NK-92 (cell line): ENCODE measurements around the gene APOE.
"Not testable (repeated sequence)": the region's sequence is repeated elsewhere in the genome, so short reads cannot be mapped to it uniquely, and the experiment has no call there.

Source experiments
- DNase-seq: peaks from one replicate; lab custom pipeline; 2025; ENCODE audit not compliant: unreplicated experiment; lab: John Stamatoyannopoulos, UW

Gene APOE

DNA sequence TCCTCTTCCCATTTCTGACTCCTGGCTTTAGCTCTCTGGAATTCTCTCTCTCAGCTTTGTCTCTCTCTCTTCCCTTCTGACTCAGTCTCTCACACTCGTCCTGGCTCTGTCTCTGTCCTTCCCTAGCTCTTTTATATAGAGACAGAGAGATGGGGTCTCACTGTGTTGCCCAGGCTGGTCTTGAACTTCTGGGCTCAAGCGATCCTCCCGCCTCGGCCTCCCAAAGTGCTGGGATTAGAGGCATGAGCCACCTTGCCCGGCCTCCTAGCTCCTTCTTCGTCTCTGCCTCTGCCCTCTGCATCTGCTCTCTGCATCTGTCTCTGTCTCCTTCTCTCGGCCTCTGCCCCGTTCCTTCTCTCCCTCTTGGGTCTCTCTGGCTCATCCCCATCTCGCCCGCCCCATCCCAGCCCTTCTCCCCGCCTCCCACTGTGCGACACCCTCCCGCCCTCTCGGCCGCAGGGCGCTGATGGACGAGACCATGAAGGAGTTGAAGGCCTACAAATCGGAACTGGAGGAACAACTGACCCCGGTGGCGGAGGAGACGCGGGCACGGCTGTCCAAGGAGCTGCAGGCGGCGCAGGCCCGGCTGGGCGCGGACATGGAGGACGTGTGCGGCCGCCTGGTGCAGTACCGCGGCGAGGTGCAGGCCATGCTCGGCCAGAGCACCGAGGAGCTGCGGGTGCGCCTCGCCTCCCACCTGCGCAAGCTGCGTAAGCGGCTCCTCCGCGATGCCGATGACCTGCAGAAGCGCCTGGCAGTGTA is 2.7 kb downstream of the APOE start:
- DNase-seq, result no peak

DNA sequence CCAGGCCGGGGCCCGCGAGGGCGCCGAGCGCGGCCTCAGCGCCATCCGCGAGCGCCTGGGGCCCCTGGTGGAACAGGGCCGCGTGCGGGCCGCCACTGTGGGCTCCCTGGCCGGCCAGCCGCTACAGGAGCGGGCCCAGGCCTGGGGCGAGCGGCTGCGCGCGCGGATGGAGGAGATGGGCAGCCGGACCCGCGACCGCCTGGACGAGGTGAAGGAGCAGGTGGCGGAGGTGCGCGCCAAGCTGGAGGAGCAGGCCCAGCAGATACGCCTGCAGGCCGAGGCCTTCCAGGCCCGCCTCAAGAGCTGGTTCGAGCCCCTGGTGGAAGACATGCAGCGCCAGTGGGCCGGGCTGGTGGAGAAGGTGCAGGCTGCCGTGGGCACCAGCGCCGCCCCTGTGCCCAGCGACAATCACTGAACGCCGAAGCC is 3.3 kb downstream of the APOE start:
- no peak for DNase-seq

DNA sequence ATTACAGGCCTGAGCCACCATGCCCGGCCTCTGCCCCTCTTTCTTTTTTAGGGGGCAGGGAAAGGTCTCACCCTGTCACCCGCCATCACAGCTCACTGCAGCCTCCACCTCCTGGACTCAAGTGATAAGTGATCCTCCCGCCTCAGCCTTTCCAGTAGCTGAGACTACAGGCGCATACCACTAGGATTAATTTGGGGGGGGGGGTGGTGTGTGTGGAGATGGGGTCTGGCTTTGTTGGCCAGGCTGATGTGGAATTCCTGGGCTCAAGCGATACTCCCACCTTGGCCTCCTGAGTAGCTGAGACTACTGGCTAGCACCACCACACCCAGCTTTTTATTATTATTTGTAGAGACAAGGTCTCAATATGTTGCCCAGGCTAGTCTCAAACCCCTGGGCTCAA is 4.2 kb downstream of the APOE start:
- no peak for DNase-seq

DNA sequence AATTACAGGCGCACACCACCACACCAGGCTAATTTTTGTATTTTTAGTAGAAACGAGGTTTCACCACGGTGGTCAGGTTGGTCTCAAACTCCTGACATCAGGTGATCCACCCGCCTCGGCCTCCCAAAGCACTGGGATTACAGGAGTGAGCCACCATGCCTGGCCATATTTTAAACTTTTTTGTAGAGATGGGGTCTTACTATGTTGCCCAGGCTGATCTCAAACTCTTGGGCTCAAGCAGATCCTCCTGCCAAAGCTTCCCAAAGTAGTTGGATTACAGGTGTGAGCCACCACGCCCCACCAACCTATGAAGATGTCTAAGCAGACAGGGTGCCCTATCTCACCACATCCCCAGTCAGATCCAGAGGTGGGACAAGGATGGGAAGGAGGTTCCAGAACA is 6.3 kb downstream of the APOE start:
- DNase-seq, result not testable (repeated sequence)

DNA sequence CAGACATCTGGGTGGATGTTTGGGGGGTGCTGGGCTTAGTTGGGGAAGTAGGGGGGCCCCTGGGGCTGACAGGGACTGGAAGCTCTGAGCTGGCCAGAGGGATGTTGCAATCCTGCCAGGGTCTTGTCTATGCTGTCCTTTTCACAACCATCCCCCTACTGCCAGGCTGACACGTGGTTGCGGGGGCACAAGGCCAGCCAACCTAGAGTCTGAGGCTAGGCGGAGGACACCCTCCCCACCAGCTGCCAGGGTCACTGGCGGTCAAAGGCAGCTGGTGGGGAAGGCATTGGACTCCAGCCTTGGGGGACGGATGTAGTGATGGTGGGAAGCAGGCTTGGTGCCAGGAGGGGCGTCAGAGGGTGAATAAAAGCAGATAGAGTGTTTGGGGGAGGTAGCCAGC is 7.3 kb downstream of the APOE start:
- no peak for DNase-seq

DNA sequence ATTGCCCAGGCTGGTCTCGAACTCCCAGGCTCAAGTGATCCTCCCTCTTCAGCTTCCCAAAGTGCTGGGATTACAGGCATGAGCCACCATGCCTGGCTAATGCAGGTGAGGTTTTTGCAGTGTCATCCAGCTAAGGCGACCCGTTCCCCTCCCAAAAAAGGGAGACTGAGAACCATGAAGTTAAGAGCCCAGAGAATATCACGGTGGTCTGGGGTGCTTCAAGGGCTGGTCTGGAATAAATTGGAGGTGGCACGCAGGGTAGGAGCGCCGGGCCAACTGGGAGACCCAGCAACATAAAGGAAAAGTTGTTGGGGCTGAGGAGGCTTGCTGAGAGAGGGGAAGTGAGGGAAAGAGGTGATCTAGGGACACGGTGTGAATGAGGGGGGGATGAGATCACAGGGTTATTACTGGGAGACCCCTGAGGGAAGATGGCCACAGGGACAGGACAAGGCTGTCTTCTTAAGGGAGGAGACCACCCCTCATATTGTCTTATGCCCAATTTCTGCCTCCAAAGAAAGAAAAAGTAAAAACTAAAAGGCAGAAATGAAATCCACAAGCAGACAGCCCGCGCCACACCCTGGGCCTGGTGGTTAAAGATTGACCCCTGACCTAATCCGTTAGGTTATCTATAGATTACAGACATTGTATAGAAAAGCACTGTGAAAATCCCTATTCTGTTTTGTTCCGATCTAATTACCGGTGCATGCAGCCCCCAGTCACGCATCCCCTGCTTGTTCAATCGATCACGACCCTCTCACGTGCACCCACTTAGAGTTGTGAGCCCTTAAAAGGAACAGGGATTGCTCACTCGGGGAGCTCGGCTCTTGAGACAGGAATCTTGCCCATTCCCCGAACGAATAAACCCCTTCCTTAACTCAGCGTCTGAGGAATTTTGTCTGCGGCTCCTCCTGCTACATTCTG is 8.2 kb downstream of the APOE start:
- not testable (repeated sequence) for DNase-seq

DNA sequence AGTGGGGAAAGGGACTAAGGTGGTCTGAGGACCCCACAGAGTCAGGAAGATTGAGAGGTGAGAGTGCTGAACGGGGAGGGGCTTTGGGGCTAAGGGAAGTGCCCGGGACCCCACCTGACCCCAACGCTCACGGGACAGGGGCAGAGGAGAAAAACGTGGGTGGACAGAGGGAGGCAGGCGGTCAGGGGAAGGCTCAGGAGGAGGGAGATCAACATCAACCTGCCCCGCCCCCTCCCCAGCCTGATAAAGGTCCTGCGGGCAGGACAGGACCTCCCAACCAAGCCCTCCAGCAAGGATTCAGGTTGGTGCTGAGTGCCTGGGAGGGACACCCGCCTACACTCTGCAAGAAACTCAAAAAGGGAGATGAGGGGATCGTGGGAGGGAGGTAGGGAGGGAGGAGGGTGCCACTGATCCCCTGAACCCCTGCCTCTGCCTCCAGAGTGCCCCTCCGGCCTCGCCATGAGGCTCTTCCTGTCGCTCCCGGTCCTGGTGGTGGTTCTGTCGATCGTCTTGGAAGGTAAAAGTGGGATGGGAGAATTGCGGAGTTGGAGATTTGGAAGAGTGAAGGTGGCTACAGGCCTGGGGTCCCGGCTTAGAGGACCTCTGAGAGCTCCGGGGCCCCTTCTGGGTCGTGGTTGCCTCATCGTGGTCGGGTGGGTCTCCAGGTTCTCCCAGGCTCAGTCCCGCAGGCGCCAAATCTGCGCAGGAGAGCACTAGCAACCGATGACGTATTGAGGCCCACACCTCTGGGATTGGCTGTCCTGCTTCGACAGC is 9.0 kb downstream of the APOE start, which contains the start of gene APOC1:
TSS of gene APOC1 (plus strand) at position 176 of the 774 bp plus-strand sequence. CDS start at position 460, 284 bp downstream.
- DNase-seq, result not testable (repeated sequence)

GRCh38 chr19:44924243-44924725 is 18.7 kb downstream of the APOE start:
- DNase-seq, result no peak

DNA sequence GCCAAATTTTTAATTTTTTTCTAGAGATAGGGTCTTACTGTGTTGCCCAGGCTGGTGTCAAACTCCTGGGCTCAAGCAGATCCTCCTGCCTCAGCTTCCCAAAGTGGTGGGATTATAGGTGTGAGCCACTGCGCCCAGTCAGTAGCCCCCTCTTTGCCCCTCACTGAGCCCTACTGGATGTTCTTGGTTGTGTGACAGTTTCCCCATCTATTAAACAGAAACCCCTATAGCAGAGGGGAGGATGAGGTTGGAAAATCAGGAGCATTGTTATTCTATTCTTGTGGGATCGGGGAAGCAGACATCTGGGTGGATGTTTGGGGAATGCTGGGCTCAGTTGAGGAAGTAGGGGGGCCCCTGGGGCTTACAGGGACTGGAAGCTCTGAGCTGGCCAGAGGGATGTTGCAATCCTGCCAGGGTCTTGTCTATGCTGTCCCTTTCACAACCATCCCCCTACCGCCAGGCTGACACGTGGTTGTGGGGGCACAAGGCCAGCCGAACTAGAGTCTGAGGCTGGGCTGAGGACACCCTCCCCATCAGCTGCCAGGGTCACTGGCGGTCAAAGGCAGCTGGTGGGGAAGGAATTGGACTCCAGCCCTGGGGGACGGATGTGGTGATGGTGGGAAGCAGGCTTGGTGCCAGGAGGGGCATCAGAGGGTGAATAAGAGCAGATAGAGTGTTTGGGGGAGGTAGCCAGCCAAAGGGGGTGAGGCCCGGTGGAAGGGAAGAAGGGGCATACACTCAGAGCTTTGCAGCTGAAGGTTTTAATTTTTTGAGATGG is 19.7 kb downstream of the APOE start:
- no peak for DNase-seq

DNA sequence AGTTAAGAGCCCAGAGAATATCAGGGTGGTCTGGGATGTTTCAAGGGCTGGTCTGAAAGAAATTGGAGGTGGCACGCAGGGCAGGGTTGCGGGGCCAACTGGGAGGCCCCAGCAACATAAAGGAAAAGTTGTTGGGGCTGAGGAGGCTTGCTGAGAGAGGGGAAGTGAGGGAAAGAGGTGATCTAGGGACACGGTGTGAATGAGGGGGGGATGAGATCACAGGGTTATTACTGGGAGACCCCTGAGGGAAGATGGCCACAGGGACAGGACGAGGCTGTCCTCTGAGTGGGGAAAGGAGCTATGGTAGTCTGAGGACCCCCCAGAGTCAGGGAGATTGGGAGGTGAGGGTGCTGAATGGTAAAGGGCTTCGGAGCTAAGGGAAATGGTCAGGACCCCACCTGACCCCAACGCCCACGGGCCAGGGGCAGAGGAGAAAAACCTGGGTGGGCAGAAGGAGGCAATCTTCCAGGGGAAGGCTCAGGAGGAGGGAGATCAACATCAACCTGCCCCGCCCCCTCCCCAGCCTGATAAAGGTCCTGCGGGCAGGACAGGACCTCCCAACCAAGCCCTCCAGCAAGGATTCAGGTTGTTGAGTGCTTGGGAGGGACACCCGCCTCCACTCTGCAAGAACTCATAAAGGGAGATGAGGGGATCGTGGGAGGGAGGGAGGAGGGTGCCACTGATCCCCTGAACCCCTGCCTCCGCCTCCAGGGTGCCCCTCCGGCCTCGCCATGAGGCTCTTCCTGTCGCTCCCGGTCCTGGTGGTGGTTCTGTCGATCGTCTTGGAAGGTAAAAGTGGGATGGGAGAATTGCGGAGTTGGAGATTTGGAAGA is 20.9 kb downstream of the APOE start:
- not testable (repeated sequence) for DNase-seq

- DNase-seq, result no peak
Measured at GRCh38 chr19:44927746-44928145, 22.1 kb downstream of the APOE start.

DNA sequence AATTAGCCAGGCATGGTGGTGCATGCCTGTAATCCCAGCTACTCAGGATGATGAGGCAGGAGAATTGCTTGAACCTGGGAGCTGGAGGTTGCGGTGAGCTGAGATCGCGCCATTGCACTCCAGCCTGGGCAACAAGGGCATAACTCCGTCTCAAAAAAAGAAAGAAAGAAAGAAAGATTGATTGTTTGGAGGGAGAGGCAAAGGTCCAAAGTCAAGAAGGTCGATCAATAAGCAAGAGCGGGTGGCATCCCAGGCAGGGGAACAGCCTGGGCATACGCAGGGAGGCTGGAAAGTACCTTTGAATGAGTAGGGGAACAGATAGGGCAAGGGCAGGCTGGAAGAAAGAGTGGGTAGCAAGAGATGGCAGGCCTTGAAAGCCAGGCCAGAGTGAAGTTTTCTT is 24.5 kb downstream of the APOE start:
- DNase-seq, result no peak

DNA sequence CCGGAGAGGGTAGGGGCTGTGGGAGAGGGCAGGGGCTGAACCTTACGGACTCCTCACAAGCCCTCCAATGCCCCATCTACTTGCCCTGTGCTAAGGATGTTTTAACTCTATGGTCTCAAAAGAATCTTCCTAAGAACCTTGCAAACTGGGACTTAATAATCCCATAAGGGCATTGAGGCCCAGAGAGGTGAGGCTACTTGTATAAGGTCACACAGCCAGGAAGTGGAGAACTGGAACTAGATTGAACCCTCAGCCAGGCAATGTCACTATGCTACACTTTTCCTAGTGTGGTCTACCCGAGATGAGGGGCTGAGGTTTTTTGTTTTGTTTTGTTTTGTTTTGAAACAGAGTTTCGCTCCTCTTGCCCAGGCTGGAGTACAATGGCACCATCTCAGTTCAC is 25.9 kb downstream of the APOE start:
- no peak for DNase-seq

GRCh38 chr19:44939668-44940067 is 34.1 kb downstream of the APOE start:
- no peak for DNase-seq

DNA sequence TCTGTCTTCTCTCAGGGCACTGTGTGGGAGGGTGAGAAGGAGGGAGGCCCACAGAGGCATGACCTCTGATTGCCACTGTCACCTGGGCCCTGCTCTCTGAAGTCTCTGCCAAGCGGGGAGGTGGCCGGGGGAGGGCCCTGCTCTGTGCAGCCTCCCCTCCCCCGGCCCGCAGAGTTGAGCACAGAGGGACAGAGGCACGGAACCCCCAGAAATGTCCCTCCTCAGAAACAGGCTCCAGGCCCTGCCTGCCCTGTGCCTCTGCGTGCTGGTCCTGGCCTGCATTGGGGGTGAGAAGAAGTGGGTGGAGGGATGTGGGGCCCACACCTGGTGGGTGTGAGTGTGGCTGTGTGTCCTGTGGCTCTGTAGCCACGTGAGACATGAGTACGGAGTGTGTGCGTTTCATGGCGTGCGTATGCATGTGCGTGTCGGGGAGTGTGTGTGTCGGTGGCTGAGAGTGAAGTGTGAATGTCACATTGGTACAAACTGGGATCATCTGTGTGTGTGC is 36.5 kb downstream of the APOE start, which contains the start of gene APOC4:
TSS of gene APOC4 (plus strand) at position 171 of the 505 bp plus-strand sequence. CDS start at position 212, 41 bp downstream.
- no peak for DNase-seq

DNA sequence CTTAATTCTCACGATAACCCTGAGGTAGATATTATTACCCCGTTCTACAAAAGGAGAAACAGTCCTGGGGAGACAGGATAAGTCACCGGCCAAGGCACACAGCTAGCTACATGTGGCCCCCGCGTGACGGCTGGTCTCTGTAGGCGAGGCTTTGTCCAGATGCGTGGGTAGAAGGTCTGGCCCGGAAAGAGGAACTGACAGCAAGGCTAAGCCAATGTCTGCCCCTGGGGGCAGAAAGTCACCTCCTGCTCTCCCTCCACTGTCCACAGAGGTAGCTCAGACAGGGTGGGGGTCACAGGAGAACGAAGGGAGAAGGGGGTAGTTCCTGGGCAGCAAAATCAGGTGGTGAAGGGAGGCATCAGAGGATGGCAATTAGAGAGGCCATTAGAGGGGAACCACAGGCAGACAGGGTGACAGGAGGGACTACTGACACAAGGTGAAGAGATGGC is 38.2 kb downstream of the APOE start:
- no peak for DNase-seq

- DNase-seq, result no peak
Measured at GRCh38 chr19:44947041-44947581, 41.5 kb downstream of the APOE start.

DNA sequence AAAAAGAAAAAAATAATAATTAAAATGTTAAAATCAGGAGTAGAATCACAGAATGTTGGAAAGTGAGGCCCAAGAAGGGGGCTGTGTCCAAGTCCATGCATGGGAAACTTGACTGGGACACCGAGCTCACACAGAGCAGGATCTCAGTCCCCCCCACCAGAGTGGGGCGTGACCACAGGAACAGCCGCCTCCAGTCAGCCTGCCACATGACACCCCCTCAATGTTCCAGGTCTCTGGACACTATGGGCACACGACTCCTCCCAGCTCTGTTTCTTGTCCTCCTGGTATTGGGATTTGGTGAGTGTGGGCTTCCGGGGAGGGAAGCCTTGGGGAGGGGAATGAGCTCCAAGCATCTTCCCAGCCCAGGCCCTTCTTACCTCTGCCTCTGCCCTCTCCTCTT is 42.6 kb downstream of the APOE start:
- no peak for DNase-seq
